K562 (cell line): ENCODE data around the gene AJUBA. TPM values are rescaled to one million over a fixed set of nuclear protein-coding genes. Genes with fewer than 3 reads are reported as not detected.
A peak's percentile ranks its signal among the peaks of the same experiment; 100 is the strongest.

Experiments used
- ATF1 ChIP-seq, 2 experiments: fragments of 450-650 bp in 1 of 2; IDR thresholded peaks; 2 replicates each; pipeline ENCODE4 v1.6.1; 2016; ENCODE audit warnings: missing compliant biosample characterization in 1 of 2, missing genetic modification characterization in 1 of 2
- ATF7 ChIP-seq: fragments of 450-650 bp; IDR thresholded peaks from 2 replicates; pipeline ENCODE4 v1.7.1; 2014; ENCODE audit warnings: mild to moderate bottlenecking, moderate library complexity
- BHLHE40 ChIP-seq: IDR thresholded peaks from 2 replicates; pipeline ENCODE4 v1.6.1; 2011; ENCODE audit warnings: low read length, improper control_type of control experiment
- CBFA2T2 ChIP-seq: fragments of 450-650 bp; conservative IDR thresholded peaks from 2 replicates; pipeline ENCODE4 v1.6.1; 2017; ENCODE audit warnings: mild to moderate bottlenecking
- CCNT2 ChIP-seq: IDR thresholded peaks from 2 replicates; pipeline ENCODE4 v1.6.1; 2011; ENCODE audit warnings: borderline replicate concordance, low read depth, mild to moderate bottlenecking, moderate library complexity, mixed read lengths, low read length; ENCODE audit not compliant: insufficient read length; ENCODE audit errors: extremely low read depth
- ERF ChIP-seq: fragments of 450-650 bp; formaldehyde crosslinking; IDR thresholded peaks from 2 replicates; pipeline ENCODE4 v1.4.0; 2020; ENCODE audit warnings: mild to moderate bottlenecking, mixed read lengths
- FOXK2 ChIP-seq, 2 experiments: fragments of 450-650 bp; IDR thresholded peaks in 1 of 2; conservative IDR thresholded peaks in 1 of 2; 2 replicates each; pipeline ENCODE4 v1.6.1; 2016; ENCODE audit warnings: low read depth in 2 of 2, mild to moderate bottlenecking in 1 of 2
- KHSRP ChIP-seq: fragments of 450-650 bp; IDR thresholded peaks from 2 replicates; pipeline ENCODE4 v1.6.1; 2017
- KLF10 ChIP-seq: fragments of 250-450 bp; sonication (Bioruptor Pico); IDR thresholded peaks from 2 replicates; pipeline ENCODE4 v1.6.1; 2021; ENCODE audit warnings: matching md5 sums
- KLF6 ChIP-seq: fragments of 250-450 bp; sonication (Bioruptor Pico); IDR thresholded peaks from 2 replicates; pipeline ENCODE4 v1.4.0; 2020; ENCODE audit warnings: mild to moderate bottlenecking, moderate library complexity, borderline replicate concordance
- LCOR ChIP-seq: sonication (generic); formaldehyde crosslinking; IDR thresholded peaks from 2 replicates; pipeline ENCODE4 v1.8.0; 2022; ENCODE audit warnings: mild to moderate bottlenecking, missing genetic modification reagents
- NFRKB ChIP-seq: fragments of 450-650 bp; IDR thresholded peaks from 2 replicates; pipeline ENCODE4 v1.6.1; 2016; ENCODE audit warnings: low read depth
- POLR2B ChIP-seq: fragments of 450-650 bp; IDR thresholded peaks from 2 replicates; pipeline ENCODE4 v1.6.1; 2018; ENCODE audit warnings: low read depth; ENCODE audit not compliant: partially characterized antibody
- RAD21 ChIP-seq, 2 experiments: fragments of 250-450 bp in 1 of 2; fragments of 450-650 bp in 1 of 2; sonication (Bioruptor Pico) in 1 of 2; formaldehyde crosslinking in 1 of 2; IDR thresholded peaks in 1 of 2; conservative IDR thresholded peaks in 1 of 2; 2 replicates each; pipeline versions ENCODE4 v1.4.0 to v1.8.0; 2020 to 2022; ENCODE audit warnings: mild to moderate bottlenecking in 2 of 2, moderate library complexity in 1 of 2
- SMAD4 ChIP-seq: fragments of 250-450 bp; sonication (Bioruptor Pico); conservative IDR thresholded peaks from 2 replicates; pipeline ENCODE4 v1.8.0; 2021; ENCODE audit warnings: inconsistent platforms, mild to moderate bottlenecking, moderate library complexity
- ZFP36 ChIP-seq: fragments of 150-350 bp; IDR thresholded peaks from 2 replicates; pipeline ENCODE4 v1.6.1; 2018; ENCODE audit warnings: low read length, low read depth; ENCODE audit not compliant: partially characterized antibody
- ZNF274 ChIP-seq: IDR thresholded peaks from 2 replicates; pipeline ENCODE4 v1.6.1; 2011; ENCODE audit warnings: low read depth, mild to moderate bottlenecking, low read length, moderate library complexity, borderline replicate concordance
- ZNF586 ChIP-seq: fragments of 450-650 bp; formaldehyde crosslinking; conservative IDR thresholded peaks from 2 replicates; pipeline ENCODE4 v1.4.0; 2020; ENCODE audit warnings: mild to moderate bottlenecking, moderate library complexity
- polyA plus RNA-seq, 8 experiments: library from polyadenylated mRNA; depleted of rRNA in 4 of 8; stranded (reverse) in 5 of 8; unstranded in 3 of 8; fragments of >200 nt; fragmentation: Nextera tagmentation in 2 of 8; fragmentation: Illumina TruSeq in 1 of 8; extraction: Ambion mirVana in 2 of 8; extraction: Trizol in 1 of 8; gene quantifications; 2 replicates each; pipeline versions ENCODE4 v1.2.1 to v1.2.3, GENCODE V29; 2011 to 2014; ENCODE audit warnings: inconsistent platforms in 1 of 8, missing spikeins in 1 of 8
- total RNA-seq, 7 experiments: library from RNA; depleted of rRNA in 6 of 7; stranded (reverse); fragments of >200 nt in 6 of 7; fragmentation: Illumina TruSeq in 2 of 7; extraction: Trizol in 2 of 7; gene quantifications; 2 replicates each; pipeline versions ENCODE4 v1.2.1 to v1.2.3, GENCODE V29; 2011 to 2021; ENCODE audit warnings: low replicate concordance in 1 of 7
- TF ChIP-seq, protein P1 (sequence below): fragments of 450-650 bp; IDR thresholded peaks from 2 replicates; pipeline ENCODE4 v1.6.1; 2016; ENCODE audit warnings: missing biosample characterization, missing genetic modification characterization
- TF ChIP-seq, protein P2 (sequence below): fragments of 450-650 bp; IDR thresholded peaks from 2 replicates; pipeline ENCODE4 v1.6.1; 2016
- TF ChIP-seq, protein P3 (sequence below): sonication (generic); formaldehyde crosslinking; IDR thresholded peaks from 2 replicates; pipeline ENCODE4 v1.5.0; 2020; ENCODE audit warnings: missing genetic modification reagents
- TF ChIP-seq, protein P4 (sequence below): fragments of 200-800 bp; sonication (Bioruptor generic); IDR thresholded peaks from 2 replicates; pipeline ENCODE4 v1.6.1; 2016; ENCODE audit warnings: missing genetic modification characterization, missing compliant biosample characterization

AJUBA gene
- total and polyA plus RNA-seq, 9 of the 15 experiments (the other 6 are each of a cell fraction or from before 2014, with no cell fraction given), result 0.73 to 4.7 (median 2.8) TPM

DNA sequence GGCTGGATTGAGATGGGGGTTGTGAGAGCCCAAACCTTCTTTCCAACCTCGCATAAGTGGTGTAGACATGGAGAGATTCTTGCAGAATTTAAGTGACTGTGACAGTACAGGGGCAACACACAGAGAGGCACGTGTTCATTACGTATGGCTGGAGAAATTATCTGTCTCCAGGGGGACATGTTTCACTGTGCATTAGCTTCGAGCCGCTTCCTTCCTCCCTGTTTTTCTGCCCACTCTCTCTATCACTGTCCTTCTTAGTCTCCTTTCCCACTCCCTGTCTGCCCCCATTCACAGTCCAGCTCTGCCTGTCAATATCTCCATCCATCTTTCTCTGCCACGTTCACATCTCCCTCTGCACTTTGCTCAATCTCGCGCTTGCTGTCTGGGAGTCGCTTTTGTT, 39.1 kb upstream of the AJUBA start (continued):
- TF ChIP-seq, protein P1, sequence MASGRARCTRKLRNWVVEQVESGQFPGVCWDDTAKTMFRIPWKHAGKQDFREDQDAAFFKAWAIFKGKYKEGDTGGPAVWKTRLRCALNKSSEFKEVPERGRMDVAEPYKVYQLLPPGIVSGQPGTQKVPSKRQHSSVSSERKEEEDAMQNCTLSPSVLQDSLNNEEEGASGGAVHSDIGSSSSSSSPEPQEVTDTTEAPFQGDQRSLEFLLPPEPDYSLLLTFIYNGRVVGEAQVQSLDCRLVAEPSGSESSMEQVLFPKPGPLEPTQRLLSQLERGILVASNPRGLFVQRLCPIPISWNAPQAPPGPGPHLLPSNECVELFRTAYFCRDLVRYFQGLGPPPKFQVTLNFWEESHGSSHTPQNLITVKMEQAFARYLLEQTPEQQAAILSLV, result no peak
- TF ChIP-seq ATF7 (0 out of 2 replicates have a peak, but pooled peaks have one; percentile 11), RAD21 (CRISPR knock-in tag; conservative IDR thresholded peaks at IDR 0.05 in 1 of 2, IDR thresholded peaks at IDR 0.05 in 1 of 2) (no peak), SMAD4 (CRISPR knock-in tag) (no peak), POLR2B (peak; percentile 20), BHLHE40 (peak; percentile 3; the same call in 1 of the 2 replicates), KHSRP (no peak), NFRKB (no peak), CBFA2T2 (no peak), LCOR (CRISPR knock-in tag) (no peak), KLF6 (CRISPR knock-in tag) (no peak), CCNT2 (no peak), ZFP36 (no peak), ZNF274 (0 out of 2 replicates have a peak, but pooled peaks have one; percentile 29), ERF (no peak), ZNF586 (CRISPR knock-in tag) (no peak), ATF1 (CRISPR knock-in tag; IDR thresholded peaks at IDR 0.05) (no peak), ATF1 (tag; IDR thresholded peaks at IDR 0.05) (no peak), FOXK2 (conservative IDR thresholded peaks at IDR 0.05 in 1 of 2, IDR thresholded peaks at IDR 0.05 in 1 of 2; ENCODE audit: low read depth in 2 of 2) (0 out of 4 replicates have a peak, but pooled peaks of 1 of the 2 experiments have one; percentile 48), KLF10 (CRISPR knock-in tag) (no peak)
- TF ChIP-seq, protein P2, sequence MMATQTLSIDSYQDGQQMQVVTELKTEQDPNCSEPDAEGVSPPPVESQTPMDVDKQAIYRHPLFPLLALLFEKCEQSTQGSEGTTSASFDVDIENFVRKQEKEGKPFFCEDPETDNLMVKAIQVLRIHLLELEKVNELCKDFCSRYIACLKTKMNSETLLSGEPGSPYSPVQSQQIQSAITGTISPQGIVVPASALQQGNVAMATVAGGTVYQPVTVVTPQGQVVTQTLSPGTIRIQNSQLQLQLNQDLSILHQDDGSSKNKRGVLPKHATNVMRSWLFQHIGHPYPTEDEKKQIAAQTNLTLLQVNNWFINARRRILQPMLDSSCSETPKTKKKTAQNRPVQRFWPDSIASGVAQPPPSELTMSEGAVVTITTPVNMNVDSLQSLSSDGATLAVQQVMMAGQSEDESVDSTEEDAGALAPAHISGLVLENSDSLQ, result peak; percentile 48
- TF ChIP-seq, protein P3, sequence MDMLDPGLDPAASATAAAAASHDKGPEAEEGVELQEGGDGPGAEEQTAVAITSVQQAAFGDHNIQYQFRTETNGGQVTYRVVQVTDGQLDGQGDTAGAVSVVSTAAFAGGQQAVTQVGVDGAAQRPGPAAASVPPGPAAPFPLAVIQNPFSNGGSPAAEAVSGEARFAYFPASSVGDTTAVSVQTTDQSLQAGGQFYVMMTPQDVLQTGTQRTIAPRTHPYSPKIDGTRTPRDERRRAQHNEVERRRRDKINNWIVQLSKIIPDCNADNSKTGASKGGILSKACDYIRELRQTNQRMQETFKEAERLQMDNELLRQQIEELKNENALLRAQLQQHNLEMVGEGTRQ (CRISPR knock-in tag), result peak; percentile 13; the same call in 1 of the 2 replicates
- TF ChIP-seq, protein P4, sequence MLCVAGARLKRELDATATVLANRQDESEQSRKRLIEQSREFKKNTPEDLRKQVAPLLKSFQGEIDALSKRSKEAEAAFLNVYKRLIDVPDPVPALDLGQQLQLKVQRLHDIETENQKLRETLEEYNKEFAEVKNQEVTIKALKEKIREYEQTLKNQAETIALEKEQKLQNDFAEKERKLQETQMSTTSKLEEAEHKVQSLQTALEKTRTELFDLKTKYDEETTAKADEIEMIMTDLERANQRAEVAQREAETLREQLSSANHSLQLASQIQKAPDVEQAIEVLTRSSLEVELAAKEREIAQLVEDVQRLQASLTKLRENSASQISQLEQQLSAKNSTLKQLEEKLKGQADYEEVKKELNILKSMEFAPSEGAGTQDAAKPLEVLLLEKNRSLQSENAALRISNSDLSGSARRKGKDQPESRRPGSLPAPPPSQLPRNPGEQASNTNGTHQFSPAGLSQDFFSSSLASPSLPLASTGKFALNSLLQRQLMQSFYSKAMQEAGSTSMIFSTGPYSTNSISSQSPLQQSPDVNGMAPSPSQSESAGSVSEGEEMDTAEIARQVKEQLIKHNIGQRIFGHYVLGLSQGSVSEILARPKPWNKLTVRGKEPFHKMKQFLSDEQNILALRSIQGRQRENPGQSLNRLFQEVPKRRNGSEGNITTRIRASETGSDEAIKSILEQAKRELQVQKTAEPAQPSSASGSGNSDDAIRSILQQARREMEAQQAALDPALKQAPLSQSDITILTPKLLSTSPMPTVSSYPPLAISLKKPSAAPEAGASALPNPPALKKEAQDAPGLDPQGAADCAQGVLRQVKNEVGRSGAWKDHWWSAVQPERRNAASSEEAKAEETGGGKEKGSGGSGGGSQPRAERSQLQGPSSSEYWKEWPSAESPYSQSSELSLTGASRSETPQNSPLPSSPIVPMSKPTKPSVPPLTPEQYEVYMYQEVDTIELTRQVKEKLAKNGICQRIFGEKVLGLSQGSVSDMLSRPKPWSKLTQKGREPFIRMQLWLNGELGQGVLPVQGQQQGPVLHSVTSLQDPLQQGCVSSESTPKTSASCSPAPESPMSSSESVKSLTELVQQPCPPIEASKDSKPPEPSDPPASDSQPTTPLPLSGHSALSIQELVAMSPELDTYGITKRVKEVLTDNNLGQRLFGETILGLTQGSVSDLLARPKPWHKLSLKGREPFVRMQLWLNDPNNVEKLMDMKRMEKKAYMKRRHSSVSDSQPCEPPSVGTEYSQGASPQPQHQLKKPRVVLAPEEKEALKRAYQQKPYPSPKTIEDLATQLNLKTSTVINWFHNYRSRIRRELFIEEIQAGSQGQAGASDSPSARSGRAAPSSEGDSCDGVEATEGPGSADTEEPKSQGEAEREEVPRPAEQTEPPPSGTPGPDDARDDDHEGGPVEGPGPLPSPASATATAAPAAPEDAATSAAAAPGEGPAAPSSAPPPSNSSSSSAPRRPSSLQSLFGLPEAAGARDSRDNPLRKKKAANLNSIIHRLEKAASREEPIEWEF (CRISPR knock-in tag), result no peak
